Natural killer cell treated with Interleukin-12 subunit alpha and Interleukin-12 subunit beta and Interleukin-15 and Interleukin-18, amount 100 ng/mL, for 72 hours (primary cell): ENCODE data around the gene TIMM8A. TPM values are rescaled to one million over a fixed set of nuclear protein-coding genes. Genes with fewer than 3 reads are reported as not detected.
"Not testable (repeated sequence)": the region's sequence is repeated elsewhere in the genome, so short reads cannot be mapped to it uniquely, and the experiment has no call there.

ENCODE experiments used
- ATAC-seq, 2 donors: fragments of 150-1000 bp; cut with Tn5 transposase in 1 of 2; sonication (Bioruptor Pico), chemical (Tn5 transposase) in 1 of 2; 2 replicates each; pipeline ENCODE4 v1.10.0; 2021
- DNase-seq: peaks from one replicate; pipeline ENCODE4 v3.0.0; 2022; ENCODE audit warnings: low spot score
- H3K27ac Mint-ChIP-seq, 2 donors: 1 replicate in 1 of 2; 2 replicates in 1 of 2; pipeline ENCODE4 v1.8.0; 2022; ENCODE audit warnings: mixed read lengths in 2 of 2, mild to moderate bottlenecking in 1 of 2, moderate library complexity in 1 of 2
- H3K27me3 Mint-ChIP-seq, 2 donors: 1 replicate in 1 of 2; 2 replicates in 1 of 2; pipeline ENCODE4 v1.8.0; 2022; ENCODE audit warnings: mixed read lengths in 2 of 2
- H3K36me3 Mint-ChIP-seq: one replicate; pipeline ENCODE4 v1.8.0; 2022; ENCODE audit warnings: mixed read lengths
- H3K4me1 Mint-ChIP-seq, 2 donors: 1 replicate in 1 of 2; 2 replicates in 1 of 2; pipeline ENCODE4 v1.8.0; 2022; ENCODE audit warnings: low read depth in 2 of 2, mixed read lengths in 2 of 2, mild to moderate bottlenecking in 1 of 2
- H3K4me3 Mint-ChIP-seq: one replicate; pipeline ENCODE4 v1.8.0; 2022; ENCODE audit warnings: mixed read lengths
- H3K9me3 Mint-ChIP-seq: 2 replicates; pipeline ENCODE4 v1.8.0; 2022; ENCODE audit warnings: mixed read lengths
- total RNA-seq, 2 donors: library from RNA; stranded (reverse); gene quantifications; one replicate each; pipeline ENCODE4 v1.2.3, GENCODE V29; 2022

The TIMM8A gene
- total RNA-seq, 2 donors from 2014 or later: 18.6 to 31.9 TPM

GRCh38 chrX:101326600-101326999 is 21.9 kb downstream of the TIMM8A start:
- DNase-seq, H3K27me3 Mint-ChIP-seq, H3K27ac Mint-ChIP-seq, H3K9me3 Mint-ChIP-seq, H3K4me3 Mint-ChIP-seq, H3K4me1 Mint-ChIP-seq, H3K36me3 Mint-ChIP-seq, ATAC-seq: not testable (repeated sequence)

- no peak overlapping the region for H3K27ac Mint-ChIP-seq
Observed at GRCh38 chrX:101303790-101304189, 44.8 kb downstream of the TIMM8A start.

More at GRCh38 chrX:101303790-101304189, 44.8 kb downstream of the TIMM8A start:
- peaks cover 0 to 7% of the 10 kb centered on the region in 2 donors for H3K27me3 Mint-ChIP-seq
- H3K4me1 Mint-ChIP-seq: no peaks in the 10 kb centered on the region
- no peaks in the 10 kb centered on the region for H3K36me3 Mint-ChIP-seq
- H3K4me3 Mint-ChIP-seq: no peak overlapping the region
- no peak for ATAC-seq
- DNase-seq: no peak
- H3K9me3 Mint-ChIP-seq: no peaks in the 10 kb centered on the region

Other genes with a start within 250 kb of the TIMM8A start
- gene DRP2, start 129.0 kb downstream of the TIMM8A start, total RNA-seq: under 1 TPM; 0.31 to 0.64 TPM
- gene TAF7L, start 57.4 kb downstream of the TIMM8A start, total RNA-seq: under 1 TPM; 0.19 to 0.84 TPM
- 1 to 10 TPM in 1 of 2 donors, under 1 TPM in 1; 0.38 to 7.2 TPM for gene BTK, start 37.4 kb upstream of the TIMM8A start, total RNA-seq
- 100 to 1,000 TPM in 1 of 2 donors, 10 to 100 TPM in 1; 62.9 to 148 TPM for gene RPL36A, start 42.3 kb upstream of the TIMM8A start, total RNA-seq
- gene GLA, start 59.2 kb upstream of the TIMM8A start, total RNA-seq: 10 to 100 TPM; 42.1 to 58.2 TPM
- 10 to 100 TPM; 34.0 to 43.8 TPM for gene HNRNPH2, start 59.5 kb upstream of the TIMM8A start, total RNA-seq
- gene ARMCX4, start 136.7 kb upstream of the TIMM8A start, total RNA-seq: 1 to 10 TPM; 2.7 to 7.4 TPM
- not detected for gene ARMCX1, start 201.8 kb upstream of the TIMM8A start, total RNA-seq